HL-60 (cell line): Measurements from ENCODE around the gene LTB4R2.

Experiments
- CTCF ChIP-seq: IDR thresholded peaks from one replicate; pipeline ENCODE4 v1.5.1; 2011; ENCODE audit warnings: low read length, control low read depth, inconsistent platforms; ENCODE audit not compliant: insufficient read depth
- POLR2AphosphoS5 ChIP-seq: IDR thresholded peaks from 2 replicates; pipeline ENCODE4 v1.6.1; 2012; ENCODE audit warnings: low read depth
- REST ChIP-seq: IDR thresholded peaks from 2 replicates; pipeline ENCODE4 v1.6.1; 2012; ENCODE audit warnings: low read depth; ENCODE audit not compliant: insufficient replicate concordance

- TF ChIP-seq CTCF, result no peak
- no peak for TF ChIP-seq POLR2AphosphoS5
- TF ChIP-seq REST, result no peak
Observed at GRCh38 chr14:24292118-24292807, 17.7 kb upstream of the LTB4R2 start.
